ENCODE results near the gene ZNF536. TPM values are rescaled to one million over a fixed set of nuclear protein-coding genes. Genes with fewer than 3 reads are reported as not detected.

The ZNF536 gene
- total and polyA plus RNA-seq, 10 of the 15 experiments (the other 5 are each of a cell fraction or from before 2014, with no cell fraction given), result not detected

GRCh38 chr19:30367421-30367820, 4.8 kb upstream of the ZNF536 start (continued):
- TF ChIP-seq NFIC (IDR thresholded peaks at IDR 0.05; ENCODE audit: low read depth, low read length), result no peak
- TF ChIP-seq TCF7 (IDR thresholded peaks at IDR 0.05; ENCODE audit: borderline replicate concordance), result no peak
- no peak for TF ChIP-seq NR2C1 (IDR thresholded peaks at IDR 0.05)
- TF ChIP-seq IRF5 (IDR thresholded peaks at IDR 0.05; ENCODE audit: borderline replicate concordance), result no peak
- TF ChIP-seq HDAC2 (IDR thresholded peaks at IDR 0.05), result no peak
- TF ChIP-seq NFYB (IDR thresholded peaks at IDR 0.05; ENCODE audit: insufficient read depth, low read depth, low read length), result no peak
- no peak for TF ChIP-seq MYB (IDR thresholded peaks at IDR 0.05; ENCODE audit: borderline replicate concordance, low read depth, low read length)
- no peak for TF ChIP-seq CREB1 (IDR thresholded peaks at IDR 0.05; ENCODE audit: low read depth)
- no peak for TF ChIP-seq ZBTB4 (CRISPR knock-in tag; IDR thresholded peaks at IDR 0.05)

- no peak for FAIRE-seq
- no peak overlapping the region for H2AFZ ChIP-seq (ENCODE audit: control insufficient read depth, low read depth, low read length)
- WGBS (ENCODE audit: insufficient coverage, insufficient replicate concordance, low lambda C conversion rate, missing lambda C conversion rate), result 43% methylated on average over 6 of the region's 6 CpGs
- no peak for DNase-seq (ENCODE audit: low read depth, low spot score)
- no peaks in the 10 kb centered on the region for H4K20me1 ChIP-seq (ENCODE audit: control insufficient read depth, insufficient read depth)
- H3K27me3 ChIP-seq (replicated peaks in 1 of 2; ENCODE audit: control insufficient read depth in 2 of 2, insufficient read depth in 2 of 2, low read length in 1 of 2), result no peaks in the 10 kb centered on the region
- no TSS peak for BruUV-seq (replicated peaks)
- H3K4me1 ChIP-seq (ENCODE audit: control insufficient read depth, insufficient read depth, low read length), result no peaks in the 10 kb centered on the region
- RAD21 ChIA-PET (ENCODE audit: unreplicated experiment), result no interaction called here
- no peaks in the 10 kb centered on the region for H3K9me3 ChIP-seq (replicated peaks; ENCODE audit: control insufficient read depth, insufficient read depth, low read length)
- CTCF ChIA-PET, result no interaction called here
- POLR2A ChIA-PET, result no interaction called here
- no peaks in the 10 kb centered on the region for H3K36me3 ChIP-seq (ENCODE audit: control insufficient read depth in 2 of 2, insufficient read depth in 2 of 2, low read length in 1 of 2)
- SMC1A ChIA-PET (ENCODE audit: uncharacterized antibody, unreplicated experiment), result no interaction called here
- no peak for ATAC-seq
- H3K27ac ChIP-seq (ENCODE audit: control insufficient read depth, insufficient read depth), result no peak overlapping the region
- in situ Hi-C loops (cut with MboI) (no loop called here), intact Hi-C loops (cut with micrococcal nuclease; ENCODE audit: unreplicated experiment) (no loop called here)
- H3K4me2 ChIP-seq (ENCODE audit: control insufficient read depth, insufficient read depth), result no peak overlapping the region
- no peak overlapping the region for H3K9ac ChIP-seq (ENCODE audit: control insufficient read depth, insufficient read depth, low read length)
- H3K79me2 ChIP-seq (ENCODE audit: control insufficient read depth, insufficient read depth, low read length), result no peaks in the 10 kb centered on the region
- H3K4me3 ChIP-seq, result no peak overlapping the region
- TF ChIP-seq SMAD1 (IDR thresholded peaks at IDR 0.05; ENCODE audit: low read depth, partially characterized antibody), result no peak
- no peak for TF ChIP-seq SKIL (IDR thresholded peaks at IDR 0.05; ENCODE audit: low read depth, poor library complexity, severe bottlenecking)
- no peak for TF ChIP-seq RUNX3 (IDR thresholded peaks at IDR 0.05; ENCODE audit: low read length)
- no peak for TF ChIP-seq NR2F1 (conservative IDR thresholded peaks at IDR 0.05)
- no peak for TF ChIP-seq NFYA (IDR thresholded peaks at IDR 0.05; ENCODE audit: borderline replicate concordance, low read depth, low read length)
- no peak for TF ChIP-seq KDM1A (IDR thresholded peaks at IDR 0.05; ENCODE audit: borderline replicate concordance)
- no peak for TF ChIP-seq JUND (IDR thresholded peaks at IDR 0.05; ENCODE audit: low read depth, low read length)
- no peak for TF ChIP-seq POU2F2 (IDR thresholded peaks at IDR 0.05; ENCODE audit: borderline replicate concordance, low read depth, low read length)
- TF ChIP-seq MEF2B (IDR thresholded peaks at IDR 0.05; ENCODE audit: partially characterized antibody, poor library complexity, severe bottlenecking), result no peak
Observed at GRCh38 chr19:30369833-30370232, 2.4 kb upstream of the ZNF536 start.
